ENCODE results near the gene USP11. TPM values are rescaled to one million over a fixed set of nuclear protein-coding genes. Genes with fewer than 3 reads are reported as not detected.

Gene USP11
- total and polyA plus RNA-seq, 2 of the 4 experiments (the other 2 are of a cell fraction): 33.5 to 59.7 TPM

DNA sequence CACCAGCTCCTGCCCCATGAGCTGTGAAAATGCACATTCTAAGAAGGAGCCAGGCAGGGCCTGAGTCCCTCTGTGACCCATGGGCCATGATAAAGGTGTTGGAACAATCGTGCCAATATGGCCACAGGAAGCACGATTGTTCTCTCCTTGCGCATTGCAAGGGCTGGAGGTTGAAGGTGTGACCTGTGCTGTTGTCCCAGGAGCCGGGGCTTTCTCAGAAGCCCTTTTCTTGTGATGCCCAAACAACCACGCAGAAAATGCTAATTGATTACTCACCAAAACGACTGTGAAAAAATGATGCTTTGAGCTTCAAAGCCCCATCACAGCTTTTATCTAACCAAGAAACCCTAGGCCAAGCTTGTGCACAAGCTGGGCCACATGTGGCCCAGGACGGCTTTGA is 33.8 kb downstream of the USP11 start:
- ChIA-PET CTCF (no interaction called here), POLR2A (ENCODE audit: unreplicated experiment) (no interaction called here)
- Histone ChIP-seq H3K27ac (ENCODE audit: insufficient read depth, low read length) (no peak overlapping the region), H2AFZ (replicated peaks; ENCODE audit: low read length, poor library complexity) (no peak overlapping the region), H3K79me1 (ENCODE audit: low read depth in 1 of 2, low read length in 2 of 2) (no peaks in the 10 kb centered on the region), H4K91ac (ENCODE audit: insufficient read depth, low read depth, low read length) (no peak overlapping the region), H2BK20ac (ENCODE audit: low read depth, low read length) (no peak overlapping the region), H2AK9ac (replicated peaks; ENCODE audit: low read depth, low read length, poor library complexity) (no peak overlapping the region), H3K14ac (replicated peaks; ENCODE audit: low read depth, low read length) (no peak overlapping the region), H3K56ac (ENCODE audit: extremely low read depth, insufficient read depth, low read length) (no peak overlapping the region), H3K9ac (ENCODE audit: low read depth, low read length) (no peak overlapping the region), H2BK120ac (ENCODE audit: low read depth, low read length) (no peak overlapping the region), H4K8ac (ENCODE audit: low read depth in 2 of 2, low read length in 2 of 2) (no peak overlapping the region), H3K4me2 (ENCODE audit: low read depth, low read length) (no peak overlapping the region), H3K18ac (ENCODE audit: low read depth, low read length) (no peak overlapping the region), H4K20me1 (ENCODE audit: insufficient read depth, low read length) (no peaks in the 10 kb centered on the region), H3K36me3 (ENCODE audit: control insufficient read depth, insufficient read depth, low read length) (no peaks in the 10 kb centered on the region), H3K4me1 (ENCODE audit: control insufficient read depth, insufficient read depth, low read length) (no peaks in the 10 kb centered on the region), H3K9me3 (ENCODE audit: control insufficient read depth, insufficient read depth, low read length) (no peaks in the 10 kb centered on the region), H4K5ac (ENCODE audit: low read depth, low read length) (no peak overlapping the region), H3K23ac (ENCODE audit: low read depth, low read length) (no peak overlapping the region), H3K9me1 (ENCODE audit: insufficient read depth, low read length) (no peaks in the 10 kb centered on the region), H3K27me3 (ENCODE audit: control insufficient read depth, insufficient read depth, low read length) (peaks cover 5% of the 10 kb centered on the region), H2BK5ac (ENCODE audit: low read depth, low read length, poor library complexity, severe bottlenecking) (no peak overlapping the region), H2AK5ac (ENCODE audit: low read depth, low read length) (no peak overlapping the region), H2BK15ac (ENCODE audit: low read depth, low read length) (no peak overlapping the region), H3K4ac (ENCODE audit: low read depth, low read length) (no peak overlapping the region), H3K4me3 (ENCODE audit: insufficient read depth, low read depth, low read length) (no peak overlapping the region)
- in situ Hi-C loops (cut with MboI; ENCODE audit: low sequenced_read_pairs): no loop called here
- no TSS peak for BruUV-seq (replicated peaks)
- dilution Hi-C loops (cut with HindIII; ENCODE audit: low sequenced_read_pairs, unreplicated experiment): no loop called here
- TF ChIP-seq, protein P1, sequence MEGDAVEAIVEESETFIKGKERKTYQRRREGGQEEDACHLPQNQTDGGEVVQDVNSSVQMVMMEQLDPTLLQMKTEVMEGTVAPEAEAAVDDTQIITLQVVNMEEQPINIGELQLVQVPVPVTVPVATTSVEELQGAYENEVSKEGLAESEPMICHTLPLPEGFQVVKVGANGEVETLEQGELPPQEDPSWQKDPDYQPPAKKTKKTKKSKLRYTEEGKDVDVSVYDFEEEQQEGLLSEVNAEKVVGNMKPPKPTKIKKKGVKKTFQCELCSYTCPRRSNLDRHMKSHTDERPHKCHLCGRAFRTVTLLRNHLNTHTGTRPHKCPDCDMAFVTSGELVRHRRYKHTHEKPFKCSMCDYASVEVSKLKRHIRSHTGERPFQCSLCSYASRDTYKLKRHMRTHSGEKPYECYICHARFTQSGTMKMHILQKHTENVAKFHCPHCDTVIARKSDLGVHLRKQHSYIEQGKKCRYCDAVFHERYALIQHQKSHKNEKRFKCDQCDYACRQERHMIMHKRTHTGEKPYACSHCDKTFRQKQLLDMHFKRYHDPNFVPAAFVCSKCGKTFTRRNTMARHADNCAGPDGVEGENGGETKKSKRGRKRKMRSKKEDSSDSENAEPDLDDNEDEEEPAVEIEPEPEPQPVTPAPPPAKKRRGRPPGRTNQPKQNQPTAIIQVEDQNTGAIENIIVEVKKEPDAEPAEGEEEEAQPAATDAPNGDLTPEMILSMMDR (conservative IDR thresholded peaks at IDR 0.05; ENCODE audit: low read depth, low read length): no peak
- no peak for TF ChIP-seq FOS (IDR thresholded peaks at IDR 0.05; ENCODE audit: low read depth, low read length)
- TF ChIP-seq MXI1 (IDR thresholded peaks at IDR 0.05; ENCODE audit: borderline replicate concordance, low read depth, low read length): no peak
- no peak for TF ChIP-seq RCOR1 (IDR thresholded peaks at IDR 0.05; ENCODE audit: insufficient replicate concordance, low read length)
- no peak for TF ChIP-seq BHLHE40 (IDR thresholded peaks at IDR 0.05; ENCODE audit: low read depth, low read length)
- no peak for TF ChIP-seq NFE2L2 (IDR thresholded peaks at IDR 0.05; ENCODE audit: low read depth, low read length)
- TF ChIP-seq, protein P2, sequence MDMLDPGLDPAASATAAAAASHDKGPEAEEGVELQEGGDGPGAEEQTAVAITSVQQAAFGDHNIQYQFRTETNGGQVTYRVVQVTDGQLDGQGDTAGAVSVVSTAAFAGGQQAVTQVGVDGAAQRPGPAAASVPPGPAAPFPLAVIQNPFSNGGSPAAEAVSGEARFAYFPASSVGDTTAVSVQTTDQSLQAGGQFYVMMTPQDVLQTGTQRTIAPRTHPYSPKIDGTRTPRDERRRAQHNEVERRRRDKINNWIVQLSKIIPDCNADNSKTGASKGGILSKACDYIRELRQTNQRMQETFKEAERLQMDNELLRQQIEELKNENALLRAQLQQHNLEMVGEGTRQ (IDR thresholded peaks at IDR 0.05; ENCODE audit: low read depth, low read length): no peak
- intact Hi-C loops (cut with micrococcal nuclease): no loop called here
- WGBS, 2 experiments (ENCODE audit: extremely low coverage in 2 of 2, insufficient read length in 1 of 2): 0% methylated on average over 1 of the region's 7 CpGs; no CpG with 5 or more reads in 1 of the 2 experiments
- DNase-seq (no peak), ATAC-seq (ENCODE audit: low read depth) (no peak)

Measured in IMR-90 (cell line).